ENCODE data around the gene CGAS.
"Not testable (repeated sequence)": the region's sequence is repeated elsewhere in the genome, so short reads cannot be mapped to it uniquely, and the experiment has no call there.

Gene CGAS

GRCh38 chr6:73477407-73477806 lies 25.3 kb upstream of the CGAS start:
- Histone ChIP-seq H3K27ac (no peak overlapping the region), H3K4me3 (ENCODE audit: low read depth, low read length) (no peak overlapping the region), H3K27me3 (replicated peaks) (no peaks in the 10 kb centered on the region), H3K36me3 (replicated peaks) (peaks cover 47% of the 10 kb centered on the region)
- DNase-seq = no peak
- no peak for TF ChIP-seq CTCF (IDR thresholded peaks at IDR 0.05; ENCODE audit: low read depth, low read length, missing control alignments)
- in situ Hi-C loops (cut with HindIII; ENCODE audit: low pct_ligation_motif_present, low sequenced_read_pairs) = no loop called here

- no peak overlapping the region for H3K4me3 ChIP-seq (ENCODE audit: low read depth, low read length)
- in situ Hi-C loops (cut with HindIII; ENCODE audit: low pct_ligation_motif_present, low sequenced_read_pairs) = no loop called here
- H3K27ac ChIP-seq = no peak overlapping the region
- peaks cover 42% of the 10 kb centered on the region for H3K36me3 ChIP-seq (replicated peaks)
- no peaks in the 10 kb centered on the region for H3K27me3 ChIP-seq (replicated peaks)
- DNase-seq = no peak
- TF ChIP-seq CTCF (IDR thresholded peaks at IDR 0.05; ENCODE audit: low read depth, low read length, missing control alignments) = no peak
These were observed 24.6 kb upstream of the CGAS start for GRCh38 chr6:73476723-73477122.

GRCh38 chr6:73471686-73472290 lies 19.7 kb upstream of the CGAS start:
- Histone ChIP-seq H3K27ac (no peak overlapping the region), H3K4me3 (ENCODE audit: low read depth, low read length) (no peak overlapping the region), H3K27me3 (replicated peaks) (no peaks in the 10 kb centered on the region), H3K36me3 (replicated peaks) (peaks cover 58% of the 10 kb centered on the region)
- no peak for DNase-seq
- TF ChIP-seq CTCF (IDR thresholded peaks at IDR 0.05; ENCODE audit: low read depth, low read length, missing control alignments) = no peak
- in situ Hi-C loops (cut with HindIII; ENCODE audit: low pct_ligation_motif_present, low sequenced_read_pairs) = no loop called here

GRCh38 chr6:73461537-73462350 lies 9.6 kb upstream of the CGAS start, which contains the start of gene MTO1:
MTO1 (plus strand) TSS chr6:73461737; CDS start chr6:73461855, 118 bp downstream.
- no peak for TF ChIP-seq CTCF (IDR thresholded peaks at IDR 0.05; ENCODE audit: low read depth, low read length, missing control alignments)
- in situ Hi-C loops (cut with HindIII; ENCODE audit: low pct_ligation_motif_present, low sequenced_read_pairs) = no loop called here
- Histone ChIP-seq H3K27ac (peak within 1 kb of the TSS; percentile 87), H3K36me3 (replicated peaks) (peaks cover 4% of the 10 kb centered on the region), H3K4me3 (ENCODE audit: low read depth, low read length) (peak within 1 kb of the TSS; percentile 99), H3K27me3 (replicated peaks) (no peaks in the 10 kb centered on the region)
- peak; percentile 89 for DNase-seq

GRCh38 chr6:73460056-73460455 lies 8.0 kb upstream of the CGAS start:
- DNase-seq = no peak
- Histone ChIP-seq H3K27me3 (replicated peaks) (no peaks in the 10 kb centered on the region), H3K36me3 (replicated peaks) (no peaks in the 10 kb centered on the region), H3K4me3 (ENCODE audit: low read depth, low read length) (no peak overlapping the region), H3K27ac (no peak overlapping the region)
- no peak for TF ChIP-seq CTCF (IDR thresholded peaks at IDR 0.05; ENCODE audit: low read depth, low read length, missing control alignments)
- in situ Hi-C loops (cut with HindIII; ENCODE audit: low pct_ligation_motif_present, low sequenced_read_pairs) = no loop called here

- H3K27ac ChIP-seq; DNase-seq; H3K27me3 ChIP-seq (replicated peaks); in situ Hi-C loops (cut with HindIII; ENCODE audit: low pct_ligation_motif_present, low sequenced_read_pairs); H3K36me3 ChIP-seq (replicated peaks); H3K4me3 ChIP-seq (ENCODE audit: low read depth, low read length): not testable (repeated sequence)
These were observed 7.4 kb upstream of the CGAS start for GRCh38 chr6:73459474-73459873.
